DMS79 (cell line): ENCODE data around the gene ANKRD65.
"Not testable (repeated sequence)": the region's sequence is repeated elsewhere in the genome, so short reads cannot be mapped to it uniquely, and the experiment has no call there.

Experiments
- DNase-seq: peaks from one replicate; lab custom pipeline; 2025; lab: John Stamatoyannopoulos, UW

Gene ANKRD65

DNA sequence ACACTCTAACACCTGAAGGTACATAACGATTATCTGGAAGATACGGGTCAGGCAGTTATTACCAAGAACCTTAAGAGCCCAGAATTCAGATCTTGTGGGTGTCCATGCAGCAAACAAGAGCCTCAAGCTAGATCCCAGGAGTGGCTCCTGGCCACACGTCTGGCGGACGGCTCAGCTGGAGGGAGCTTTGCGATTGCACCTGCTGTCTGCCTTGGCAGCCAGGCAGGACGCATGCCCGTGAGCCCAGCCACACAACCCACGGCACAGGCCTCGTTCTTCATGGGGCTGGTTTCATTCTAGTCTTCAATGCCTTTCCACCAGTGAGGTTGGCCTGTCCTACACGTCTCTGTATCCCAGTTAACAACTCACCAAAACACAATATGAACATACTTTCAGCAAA lies 27.6 kb downstream of the ANKRD65 start:
- DNase-seq = no peak

DNA sequence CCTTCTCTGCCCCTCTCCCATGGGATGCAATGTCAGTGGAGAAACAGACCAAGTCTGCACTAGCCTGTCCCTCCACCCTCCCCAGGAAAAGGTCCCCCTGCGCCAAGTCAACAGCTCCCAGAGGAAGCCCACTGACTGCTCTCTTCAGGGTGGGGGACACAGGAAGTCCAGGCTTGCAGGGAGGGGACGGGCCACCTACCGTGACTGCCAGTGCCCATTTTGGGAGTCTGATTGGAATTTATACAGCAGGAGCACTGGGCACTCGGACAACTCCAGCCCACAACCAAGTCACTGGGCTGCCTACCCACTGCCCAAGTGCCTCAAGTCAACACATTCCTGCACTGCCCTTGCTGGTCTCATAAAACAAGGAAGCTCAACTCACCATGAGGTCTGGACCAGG lies 28.1 kb downstream of the ANKRD65 start:
- no peak for DNase-seq

DNA sequence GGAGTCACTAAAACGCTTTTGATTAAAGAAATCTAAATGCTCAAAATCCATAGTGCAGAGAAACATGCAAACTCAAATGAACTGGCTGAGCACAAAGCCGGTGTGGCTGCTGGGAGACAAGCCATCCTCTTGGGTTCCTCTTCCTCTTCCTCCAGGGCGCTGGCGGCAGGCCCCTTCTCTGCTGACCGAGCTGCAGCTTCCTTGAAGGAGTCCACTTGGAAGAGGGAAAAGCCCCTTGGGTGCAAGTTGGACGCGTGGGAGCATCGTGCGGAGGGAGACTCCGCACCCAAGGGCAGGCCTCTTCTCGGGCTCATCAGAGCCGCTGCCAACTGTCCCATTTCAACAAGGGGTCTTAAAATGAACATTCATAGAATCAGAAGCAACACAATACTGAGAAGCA lies 29.9 kb downstream of the ANKRD65 start:
- DNase-seq = no peak

DNA sequence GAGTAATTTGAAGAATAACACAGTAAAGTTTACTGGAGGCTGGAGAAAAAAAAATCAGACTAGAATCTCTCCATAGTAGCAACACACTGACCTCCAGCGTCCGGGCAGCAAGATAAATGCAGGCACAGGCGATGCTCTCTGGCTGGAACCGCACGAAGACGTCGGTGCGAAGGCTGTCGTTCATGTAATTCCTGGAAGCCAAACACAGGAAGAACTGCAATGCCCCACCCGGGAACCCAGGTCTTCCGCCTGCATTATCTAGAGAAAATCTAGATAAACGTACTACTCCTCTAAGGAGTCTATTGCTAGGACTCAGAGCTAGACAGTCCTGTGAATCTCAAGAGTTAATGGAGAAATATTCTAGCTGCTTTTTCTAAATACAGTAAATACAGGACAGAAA lies 30.4 kb downstream of the ANKRD65 start:
- DNase-seq = no peak

DNA sequence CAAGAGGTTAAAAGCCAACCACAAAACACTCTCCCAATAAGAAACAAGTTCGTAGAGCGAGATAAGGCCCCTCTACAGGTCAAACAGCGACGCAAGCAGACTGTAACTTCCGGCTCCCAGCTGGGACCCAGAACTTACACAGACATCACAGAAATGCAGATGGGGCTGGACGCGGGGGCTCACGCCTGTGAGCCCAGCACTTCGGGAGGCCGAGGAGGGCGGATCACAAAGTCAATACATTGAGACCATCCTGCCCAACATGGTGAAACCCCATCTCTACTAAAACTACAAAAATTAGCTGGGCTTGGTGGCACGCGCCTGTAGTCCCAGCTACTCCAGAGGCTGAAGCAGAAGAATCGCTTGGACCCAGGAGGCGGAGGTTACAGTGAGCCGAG lies 33.0 kb downstream of the ANKRD65 start:
- no peak for DNase-seq

DNA sequence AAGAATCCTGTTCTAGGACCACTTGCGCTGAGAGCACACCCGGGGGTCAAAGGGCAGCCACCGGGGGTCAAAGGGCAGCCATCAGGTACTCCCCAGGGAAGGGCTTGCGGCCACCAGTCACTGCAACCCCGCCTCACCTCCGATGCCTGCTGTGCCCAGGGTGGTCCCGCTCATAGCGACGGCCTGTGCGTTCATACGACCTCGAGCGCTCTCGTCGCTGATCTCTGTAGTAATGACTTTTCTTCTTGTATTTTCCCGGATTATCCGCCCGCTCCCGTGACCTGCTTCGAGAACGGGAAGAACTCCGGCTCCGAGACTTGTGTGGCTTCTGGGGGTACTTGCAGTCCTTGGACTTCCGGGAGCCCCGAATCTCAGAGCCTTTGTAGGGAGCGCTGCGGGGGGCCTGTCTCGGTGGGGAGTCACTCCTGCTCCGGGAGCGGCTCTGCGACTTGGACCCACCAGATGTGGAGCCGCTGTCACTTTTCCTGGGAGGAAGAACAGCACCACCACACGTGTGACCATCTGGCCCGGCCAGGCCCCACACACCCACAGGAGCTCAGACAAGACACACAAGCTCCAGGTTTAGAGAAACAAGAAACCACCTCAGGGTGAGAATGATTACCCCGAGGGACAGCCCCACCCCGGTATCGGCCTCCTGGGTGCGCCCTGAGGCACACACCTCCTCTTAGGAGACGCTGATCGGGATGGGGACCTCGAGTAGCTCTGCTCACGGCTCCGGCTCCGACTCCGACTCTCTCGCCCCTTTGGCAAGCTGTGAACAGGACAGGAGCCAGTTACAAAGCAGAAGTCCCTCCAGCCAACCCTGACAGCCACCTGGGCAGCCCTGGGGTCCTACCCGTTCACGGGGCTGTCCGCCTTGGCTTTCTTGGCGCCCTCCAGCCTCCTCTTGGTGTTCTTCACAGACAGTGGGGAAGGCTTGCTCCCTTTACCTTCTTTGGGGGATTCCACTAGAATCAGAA lies 33.7 kb downstream of the ANKRD65 start:
- DNase-seq = no peak

- DNase-seq = no peak
Observed at GRCh38 chr1:1385931-1386330, 35.1 kb downstream of the ANKRD65 start.

DNA sequence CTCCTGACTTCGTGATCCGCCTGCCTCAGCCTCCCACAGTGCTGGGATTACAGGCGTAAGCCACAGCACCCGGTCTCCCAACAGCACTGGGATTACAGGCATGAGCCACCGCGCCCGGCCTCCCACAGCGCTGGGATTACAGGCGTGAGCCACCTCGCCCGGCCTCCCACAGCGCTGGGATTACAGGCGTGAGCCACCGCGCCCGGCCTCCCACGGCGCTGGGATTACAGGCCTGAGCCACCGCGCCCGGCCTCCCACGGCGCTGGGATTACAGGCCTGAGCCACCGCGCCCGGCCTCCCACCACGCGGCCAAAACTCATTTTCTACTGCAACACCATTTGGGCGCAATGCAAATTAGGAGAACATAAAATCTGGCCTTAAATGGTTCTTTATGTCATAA lies 35.7 kb downstream of the ANKRD65 start:
- DNase-seq = not testable (repeated sequence)

- no peak for DNase-seq
Observed at GRCh38 chr1:1381294-1381693, 39.8 kb downstream of the ANKRD65 start.

GRCh38 chr1:1380860-1381259 lies 40.2 kb downstream of the ANKRD65 start:
- no peak for DNase-seq

DNA sequence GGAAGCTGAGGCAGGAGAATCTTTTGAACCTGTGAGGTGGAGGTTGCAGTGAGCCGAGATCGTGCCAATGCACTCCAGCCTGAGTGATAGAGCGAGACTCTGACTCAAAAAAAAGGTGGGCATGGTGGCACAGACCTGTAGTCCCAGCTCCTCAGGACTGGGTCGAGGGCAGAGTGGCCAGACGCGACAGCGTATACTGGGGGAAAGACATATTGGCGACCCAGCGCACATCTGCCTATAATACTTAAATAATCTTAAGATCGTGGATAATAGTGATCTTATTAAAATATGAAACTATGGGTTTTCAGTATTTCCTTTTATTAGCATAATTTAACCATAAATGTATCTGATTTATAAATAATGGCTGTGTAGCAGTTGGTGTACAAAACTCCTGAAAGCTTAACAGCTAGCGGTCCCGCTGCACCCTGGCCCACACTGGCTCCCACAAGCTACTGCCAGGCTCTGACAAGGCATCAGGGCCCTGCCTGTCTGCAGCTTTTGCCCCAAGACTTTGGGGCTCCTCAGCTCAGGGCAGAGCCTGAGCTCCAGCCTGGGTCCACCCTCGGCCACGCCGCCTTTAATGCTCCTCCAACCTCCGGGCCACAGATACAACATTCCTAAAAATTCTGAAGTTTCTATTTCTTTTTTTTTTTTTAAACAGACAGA lies 43.4 kb downstream of the ANKRD65 start:
- DNase-seq = no peak

DNA sequence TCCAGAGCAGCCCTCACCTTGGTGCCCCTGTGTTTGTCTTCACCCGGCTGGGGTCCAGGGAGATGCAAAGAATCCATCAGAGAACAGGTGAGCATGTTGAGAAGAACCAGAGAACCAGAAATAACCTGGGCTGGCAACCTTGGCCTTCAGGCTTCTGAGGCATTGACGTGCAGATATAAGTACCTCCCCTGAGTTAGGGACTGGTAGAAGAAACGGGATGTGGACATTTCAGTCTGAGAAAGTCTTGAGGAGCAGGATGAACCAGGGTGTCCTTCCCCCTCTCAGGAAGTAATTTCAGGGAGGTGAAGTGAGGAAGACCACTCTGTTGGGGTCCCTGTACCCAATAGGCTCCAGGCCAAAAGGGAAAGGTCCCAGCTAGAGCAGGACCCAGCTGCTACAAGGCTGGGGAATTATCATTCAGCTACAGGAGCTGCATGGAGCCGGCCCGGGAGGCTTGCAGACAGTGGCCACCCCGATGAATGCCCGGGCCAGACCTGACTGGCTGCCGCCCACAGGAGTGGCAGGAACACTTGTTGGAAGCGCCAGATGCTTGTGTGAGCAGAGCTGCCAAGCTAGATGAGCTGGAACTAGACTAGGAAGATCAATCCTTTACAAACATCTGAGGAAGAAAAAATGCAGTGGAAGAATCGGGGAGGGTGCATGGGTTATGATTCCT lies 44.4 kb downstream of the ANKRD65 start:
- DNase-seq = no peak

- peak; percentile 99 for DNase-seq
Observed at GRCh38 chr1:1374929-1375662, 46.0 kb downstream of the ANKRD65 start, which contains the start of gene AURKAIP1. Gene AURKAIP1 (minus strand): TSS chr1:1375207. CDS start chr1:1374756, 451 bp downstream.

- no peak for DNase-seq
Observed at GRCh38 chr1:1374589-1374928, 46.5 kb downstream of the ANKRD65 start.

DNA sequence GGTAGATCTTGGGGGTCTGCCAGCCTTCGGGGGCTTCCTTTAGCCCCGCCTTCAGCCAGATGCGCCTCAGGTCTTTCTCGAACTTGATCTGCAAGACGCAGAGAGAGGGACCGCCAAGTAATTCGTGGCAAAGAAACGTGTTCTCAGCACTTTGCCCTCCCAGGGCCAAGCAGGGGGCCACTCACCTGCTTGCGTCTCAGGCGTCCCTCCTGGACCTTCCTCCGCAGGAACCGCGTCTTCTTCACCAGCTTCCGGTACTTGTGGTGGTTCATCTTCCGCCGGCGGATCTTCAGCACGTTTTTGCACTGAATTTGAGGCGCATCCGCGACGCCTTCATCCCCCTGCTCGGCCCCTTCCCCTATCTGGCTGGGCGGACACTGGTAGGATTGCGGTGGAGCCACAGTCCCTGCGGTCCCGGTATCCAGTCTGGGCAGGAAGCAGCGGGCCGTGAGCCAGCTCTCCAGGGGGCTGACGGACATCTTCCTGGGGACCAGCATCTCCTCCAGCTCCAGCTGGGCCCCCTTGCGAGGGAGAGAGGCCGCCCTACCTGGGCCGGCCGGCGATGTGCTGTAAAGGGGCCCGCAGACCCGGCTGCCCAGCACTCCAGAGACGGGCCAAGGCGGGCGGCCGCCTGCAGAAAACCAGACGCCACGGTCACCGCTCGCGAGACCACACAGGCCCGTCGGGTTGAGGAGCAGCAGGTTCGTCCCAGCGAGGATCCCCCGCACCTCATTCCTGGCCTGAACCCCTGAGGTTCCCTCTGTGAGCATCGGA lies 47.1 kb downstream of the ANKRD65 start:
- DNase-seq = no peak

DNA sequence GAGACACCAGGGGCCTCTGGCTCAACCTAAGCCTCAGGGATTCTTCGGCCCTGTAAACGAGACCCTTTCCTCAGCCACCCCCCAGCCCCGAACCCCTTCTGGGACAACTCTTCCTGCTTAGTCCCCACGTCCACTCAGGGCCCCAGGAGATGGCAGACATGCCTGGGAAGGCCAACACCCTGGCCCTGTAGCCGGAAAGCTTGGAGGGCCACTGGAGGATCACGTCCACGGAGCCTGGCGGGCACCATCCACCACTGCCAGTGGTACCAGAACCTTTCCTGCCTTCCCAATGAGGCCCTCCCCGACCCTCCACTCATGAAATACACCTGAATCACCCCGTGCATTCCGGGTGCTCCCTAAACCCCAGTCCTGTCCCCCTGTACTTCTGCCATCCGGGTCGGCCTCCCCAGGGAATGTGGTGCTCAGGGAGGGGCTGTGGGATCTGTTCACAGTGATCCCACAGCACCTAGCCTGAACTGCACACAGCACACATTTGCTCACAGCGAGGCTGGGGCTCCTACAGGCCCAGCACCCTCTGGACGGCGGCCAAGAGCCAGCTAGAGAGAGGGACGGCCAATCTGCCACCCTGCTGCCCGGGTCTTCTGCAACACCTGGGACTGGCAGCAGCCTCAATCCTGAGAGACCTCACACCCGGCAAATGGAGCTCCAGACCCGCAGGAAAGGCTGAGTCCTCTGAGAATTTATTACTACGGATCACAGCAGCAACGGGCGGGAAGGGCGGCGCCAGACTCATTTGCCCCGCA lies 47.8 kb downstream of the ANKRD65 start:
- no peak for DNase-seq

- no peak for DNase-seq
Observed at GRCh38 chr1:1371746-1372711, 49.0 kb downstream of the ANKRD65 start.

GRCh38 chr1:1371364-1371745 lies 49.7 kb downstream of the ANKRD65 start:
- DNase-seq = no peak

DNA sequence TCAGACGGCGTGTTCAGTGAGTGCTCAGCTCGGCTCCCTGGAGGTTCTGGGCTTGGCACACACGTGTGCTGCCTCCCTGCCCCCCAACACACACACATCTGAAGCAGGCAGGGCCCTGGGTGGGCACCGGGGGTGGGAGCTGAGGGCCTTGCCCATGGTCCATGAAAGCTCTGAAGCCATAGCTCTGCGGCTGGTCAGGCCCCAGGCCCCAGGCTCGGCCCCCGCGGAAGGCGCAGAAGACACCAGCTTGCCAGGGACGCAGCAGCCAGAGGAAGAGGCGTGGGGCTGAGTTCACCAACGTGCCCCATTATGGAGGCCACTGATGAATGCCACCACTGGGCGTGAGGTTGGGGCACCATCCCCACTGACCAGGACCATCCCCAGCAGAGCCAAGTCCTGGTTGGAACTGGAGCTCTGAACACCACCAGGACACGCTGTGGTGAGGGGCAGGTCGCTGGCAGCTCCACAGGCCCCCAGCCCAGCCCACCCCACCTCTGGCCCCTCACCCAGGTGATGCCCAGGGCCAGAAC lies 50.2 kb downstream of the ANKRD65 start:
- no peak for DNase-seq
